ENCODE results near the gene CAP1. TPM values are rescaled to one million over a fixed set of nuclear protein-coding genes. Genes with fewer than 3 reads are reported as not detected.

Gene CAP1
- polyA plus RNA-seq, 1 of the 3 experiments (the other 2 are of a cell fraction): 244 TPM

GRCh38 chr1:40090652-40091355 lies 50.3 kb downstream of the CAP1 start:
- ChIA-PET CTCF (interaction anchor here (1.2 to 3.7 kb wide), 6 partner anchors 12 to 314 kb away, joined by 3 to 16 read pairs (median 5); no protein-coding TSS in a partner anchor), POLR2A (no interaction called here)
- peaks cover 9% of the 10 kb centered on the region for H3F3A ChIP-seq (replicated peaks; ENCODE audit: insufficient read depth)
- H4K20me1 ChIP-seq (ENCODE audit: insufficient read depth): no peaks in the 10 kb centered on the region
- no peak for DNase-seq
- H3K9me2 ChIP-seq: no peaks in the 10 kb centered on the region
- H3K9ac ChIP-seq: no peak overlapping the region
- no peak overlapping the region for H2AFZ ChIP-seq (ENCODE audit: low read depth)
- H3K36me3 ChIP-seq (replicated peaks in 1 of 2; ENCODE audit: control insufficient read depth in 1 of 2, insufficient read depth in 2 of 2, low read length in 1 of 2): peaks cover 34 to 43% of the 10 kb centered on the region in 2 experiments
- peak; percentile 23 for TF ChIP-seq JUND (IDR thresholded peaks at IDR 0.05)
- no peak for TF ChIP-seq MXI1 (IDR thresholded peaks at IDR 0.05; ENCODE audit: low read depth, low read length)
- peak; percentile 24; the same call in 1 of the 2 replicates for TF ChIP-seq TEAD4 (IDR thresholded peaks at IDR 0.05; ENCODE audit: borderline replicate concordance, insufficient read depth)
- no peak for TF ChIP-seq FOXM1 (IDR thresholded peaks at IDR 0.05; ENCODE audit: low read depth)
- TF ChIP-seq MEF2A (IDR thresholded peaks at IDR 0.05; ENCODE audit: borderline replicate concordance, low read depth): no peak
- TF ChIP-seq USF2 (IDR thresholded peaks at IDR 0.05; ENCODE audit: borderline replicate concordance, low read depth, low read length): no peak
- no peak for TF ChIP-seq NRF1 (IDR thresholded peaks at IDR 0.05; ENCODE audit: low read depth, low read length)
- no peak for TF ChIP-seq RFX5 (IDR thresholded peaks at IDR 0.05; ENCODE audit: low read length)
- no peak for TF ChIP-seq IRF3 (IDR thresholded peaks at IDR 0.05; ENCODE audit: low read depth, low read length)
- TF ChIP-seq FOSL2 (IDR thresholded peaks at IDR 0.05; ENCODE audit: borderline replicate concordance, low read depth): 0 out of 2 replicates have a peak, but pooled peaks have one; percentile 7
- TF ChIP-seq SMC3 (IDR thresholded peaks at IDR 0.05; ENCODE audit: low read depth, low read length): no peak
- TF ChIP-seq RAD21 (IDR thresholded peaks at IDR 0.05; ENCODE audit: low read length): no peak
- no peak for TF ChIP-seq EP300 (IDR thresholded peaks at IDR 0.05; ENCODE audit: borderline replicate concordance in 1 of 2, low read depth in 1 of 2, low read length in 1 of 2)
- TF ChIP-seq, protein P1, sequence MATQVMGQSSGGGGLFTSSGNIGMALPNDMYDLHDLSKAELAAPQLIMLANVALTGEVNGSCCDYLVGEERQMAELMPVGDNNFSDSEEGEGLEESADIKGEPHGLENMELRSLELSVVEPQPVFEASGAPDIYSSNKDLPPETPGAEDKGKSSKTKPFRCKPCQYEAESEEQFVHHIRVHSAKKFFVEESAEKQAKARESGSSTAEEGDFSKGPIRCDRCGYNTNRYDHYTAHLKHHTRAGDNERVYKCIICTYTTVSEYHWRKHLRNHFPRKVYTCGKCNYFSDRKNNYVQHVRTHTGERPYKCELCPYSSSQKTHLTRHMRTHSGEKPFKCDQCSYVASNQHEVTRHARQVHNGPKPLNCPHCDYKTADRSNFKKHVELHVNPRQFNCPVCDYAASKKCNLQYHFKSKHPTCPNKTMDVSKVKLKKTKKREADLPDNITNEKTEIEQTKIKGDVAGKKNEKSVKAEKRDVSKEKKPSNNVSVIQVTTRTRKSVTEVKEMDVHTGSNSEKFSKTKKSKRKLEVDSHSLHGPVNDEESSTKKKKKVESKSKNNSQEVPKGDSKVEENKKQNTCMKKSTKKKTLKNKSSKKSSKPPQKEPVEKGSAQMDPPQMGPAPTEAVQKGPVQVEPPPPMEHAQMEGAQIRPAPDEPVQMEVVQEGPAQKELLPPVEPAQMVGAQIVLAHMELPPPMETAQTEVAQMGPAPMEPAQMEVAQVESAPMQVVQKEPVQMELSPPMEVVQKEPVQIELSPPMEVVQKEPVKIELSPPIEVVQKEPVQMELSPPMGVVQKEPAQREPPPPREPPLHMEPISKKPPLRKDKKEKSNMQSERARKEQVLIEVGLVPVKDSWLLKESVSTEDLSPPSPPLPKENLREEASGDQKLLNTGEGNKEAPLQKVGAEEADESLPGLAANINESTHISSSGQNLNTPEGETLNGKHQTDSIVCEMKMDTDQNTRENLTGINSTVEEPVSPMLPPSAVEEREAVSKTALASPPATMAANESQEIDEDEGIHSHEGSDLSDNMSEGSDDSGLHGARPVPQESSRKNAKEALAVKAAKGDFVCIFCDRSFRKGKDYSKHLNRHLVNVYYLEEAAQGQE (IDR thresholded peaks at IDR 0.05; ENCODE audit: low read depth, low read length): no peak
- no peak for TF ChIP-seq GABPA (IDR thresholded peaks at IDR 0.05; ENCODE audit: low read depth)
- no peaks in the 10 kb centered on the region for H3K9me3 ChIP-seq
- 68% methylated on average over 5 of the region's 5 CpGs for WGBS (ENCODE audit: low lambda C conversion rate)
- H3K27me3 ChIP-seq (ENCODE audit: insufficient read depth): no peaks in the 10 kb centered on the region
- H3K4me2 ChIP-seq: no peak overlapping the region
- H3K4me3 ChIP-seq (ENCODE audit: low read depth in 2 of 2, low read length in 1 of 2): no peak overlapping the region
- peaks cover under 1 to 3% of the 10 kb centered on the region in 2 experiments; a peak in 1 of 4 replicates for H3K4me1 ChIP-seq (ENCODE audit: control insufficient read depth in 1 of 2, insufficient read depth in 2 of 2, low read depth in 1 of 2, low read length in 1 of 2)
- H3K27ac ChIP-seq (ENCODE audit: low read depth in 2 of 2, low read length in 1 of 2): peak overlapping the region in 1 of 2 experiments; percentile 4; a peak in 1 of 4 replicates
- H3K79me2 ChIP-seq (ENCODE audit: insufficient read depth): peaks cover 12% of the 10 kb centered on the region; the same call in 1 of the 2 replicates

Measured in SK-N-SH (cell line).